Osteocyte (in vitro differentiated cells): ENCODE data around the gene CHRM4. TPM values are rescaled to one million over a fixed set of nuclear protein-coding genes. Genes with fewer than 3 reads are reported as not detected.

Source experiments
- DNase-seq: peaks from one replicate; pipeline ENCODE4 v3.0.0; 2021; ENCODE audit warnings: mixed read lengths; ENCODE audit not compliant: unreplicated experiment; ENCODE audit errors: extremely low spot score
- H3K27ac Mint-ChIP-seq: one replicate; pipeline ENCODE4 v1.8.0; 2021; ENCODE audit warnings: mild to moderate bottlenecking, mixed read lengths; ENCODE audit not compliant: unreplicated experiment
- H3K27me3 Mint-ChIP-seq: one replicate; pipeline ENCODE4 v1.8.0; 2021; ENCODE audit warnings: mixed read lengths; ENCODE audit not compliant: unreplicated experiment
- H3K36me3 Mint-ChIP-seq: one replicate; pipeline ENCODE4 v1.8.0; 2021; ENCODE audit warnings: mixed read lengths; ENCODE audit not compliant: unreplicated experiment
- H3K4me1 Mint-ChIP-seq: one replicate; pipeline ENCODE4 v1.8.0; 2021; ENCODE audit warnings: mixed read lengths; ENCODE audit not compliant: unreplicated experiment
- H3K4me3 Mint-ChIP-seq: one replicate; pipeline ENCODE4 v1.8.0; 2021; ENCODE audit warnings: mild to moderate bottlenecking, moderate library complexity, mixed read lengths; ENCODE audit not compliant: unreplicated experiment
- H3K9me3 Mint-ChIP-seq: one replicate; pipeline ENCODE4 v1.8.0; 2021; ENCODE audit warnings: mixed read lengths; ENCODE audit not compliant: unreplicated experiment
- total RNA-seq: library from RNA; stranded (reverse); gene quantifications from 2 replicates; pipeline ENCODE4 v1.2.1, GENCODE V29; 2021
- TF ChIP-seq, protein P1 (sequence below): fragments of 200-600 bp; sonication (generic); IDR thresholded peaks from 2 replicates; pipeline ENCODE4 v1.5.0; 2021; ENCODE audit warnings: antibody characterized with exemption, mild to moderate bottlenecking, moderate library complexity

CHRM4 gene
- total RNA-seq, 1 donor from 2014 or later = 0.21 TPM

DNA sequence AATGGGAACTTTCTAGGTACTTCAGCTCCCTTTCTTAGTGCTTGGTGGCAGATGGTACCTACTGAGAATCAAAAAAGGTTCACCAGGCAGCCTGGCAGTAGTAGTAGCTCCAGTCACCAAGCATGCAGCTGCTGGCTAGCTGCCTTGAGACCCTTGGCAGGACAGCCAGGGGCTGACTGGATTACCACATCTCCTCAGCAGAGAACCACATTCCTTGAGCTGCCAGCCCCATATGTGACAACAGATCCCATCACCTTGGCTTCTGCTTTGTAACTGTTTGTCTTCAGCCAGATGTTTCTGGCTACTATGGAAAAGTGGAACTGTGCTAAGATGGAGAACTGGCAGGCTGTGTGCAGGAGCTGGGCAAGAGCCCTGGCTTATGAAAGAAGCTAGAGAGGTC, 39.6 kb upstream of the CHRM4 start:
- H3K27me3 Mint-ChIP-seq = no peaks in the 10 kb centered on the region
- H3K36me3 Mint-ChIP-seq = peaks cover 21% of the 10 kb centered on the region
- TF ChIP-seq, protein P1, sequence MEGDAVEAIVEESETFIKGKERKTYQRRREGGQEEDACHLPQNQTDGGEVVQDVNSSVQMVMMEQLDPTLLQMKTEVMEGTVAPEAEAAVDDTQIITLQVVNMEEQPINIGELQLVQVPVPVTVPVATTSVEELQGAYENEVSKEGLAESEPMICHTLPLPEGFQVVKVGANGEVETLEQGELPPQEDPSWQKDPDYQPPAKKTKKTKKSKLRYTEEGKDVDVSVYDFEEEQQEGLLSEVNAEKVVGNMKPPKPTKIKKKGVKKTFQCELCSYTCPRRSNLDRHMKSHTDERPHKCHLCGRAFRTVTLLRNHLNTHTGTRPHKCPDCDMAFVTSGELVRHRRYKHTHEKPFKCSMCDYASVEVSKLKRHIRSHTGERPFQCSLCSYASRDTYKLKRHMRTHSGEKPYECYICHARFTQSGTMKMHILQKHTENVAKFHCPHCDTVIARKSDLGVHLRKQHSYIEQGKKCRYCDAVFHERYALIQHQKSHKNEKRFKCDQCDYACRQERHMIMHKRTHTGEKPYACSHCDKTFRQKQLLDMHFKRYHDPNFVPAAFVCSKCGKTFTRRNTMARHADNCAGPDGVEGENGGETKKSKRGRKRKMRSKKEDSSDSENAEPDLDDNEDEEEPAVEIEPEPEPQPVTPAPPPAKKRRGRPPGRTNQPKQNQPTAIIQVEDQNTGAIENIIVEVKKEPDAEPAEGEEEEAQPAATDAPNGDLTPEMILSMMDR = no peak
- no peaks in the 10 kb centered on the region for H3K9me3 Mint-ChIP-seq
- H3K4me1 Mint-ChIP-seq = peaks cover 7% of the 10 kb centered on the region
- DNase-seq = no peak
- no peak overlapping the region for H3K27ac Mint-ChIP-seq
- H3K4me3 Mint-ChIP-seq = no peak overlapping the region

DNA sequence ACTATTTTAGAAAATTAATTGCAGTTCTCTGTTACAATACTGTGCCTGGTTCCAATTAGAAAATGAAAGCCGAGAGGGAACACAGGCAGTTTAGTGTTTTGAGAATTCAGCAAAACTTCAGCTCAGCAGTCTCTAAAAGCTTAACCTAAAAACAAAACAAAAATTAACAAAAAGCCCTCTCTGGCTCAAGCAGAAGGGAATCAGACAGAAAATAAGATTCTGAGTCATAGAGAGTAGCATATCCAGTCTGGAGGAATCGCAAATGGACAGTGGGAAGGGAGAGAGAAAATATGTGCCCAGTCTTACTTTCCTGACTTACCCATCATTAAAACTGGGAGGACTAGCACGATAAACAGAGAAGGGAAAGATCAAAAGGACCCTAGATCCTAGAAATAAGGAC, 38.1 kb upstream of the CHRM4 start:
- peaks cover 21% of the 10 kb centered on the region for H3K36me3 Mint-ChIP-seq
- peak overlapping the region; percentile 72 for H3K27ac Mint-ChIP-seq
- TF ChIP-seq, protein P1 = no peak
- H3K9me3 Mint-ChIP-seq = no peaks in the 10 kb centered on the region
- no peak overlapping the region for H3K4me3 Mint-ChIP-seq
- no peak for DNase-seq
- H3K4me1 Mint-ChIP-seq = peaks cover 7% of the 10 kb centered on the region
- H3K27me3 Mint-ChIP-seq = no peaks in the 10 kb centered on the region

GRCh38 chr11:46427364-46427763, 35.8 kb upstream of the CHRM4 start:
- Mint-ChIP-seq H3K4me1 (peaks cover 7% of the 10 kb centered on the region), H3K4me3 (no peak overlapping the region), H3K9me3 (no peaks in the 10 kb centered on the region), H3K27me3 (no peaks in the 10 kb centered on the region), H3K36me3 (peaks cover 19% of the 10 kb centered on the region), H3K27ac (no peak overlapping the region)
- no peak for DNase-seq
- TF ChIP-seq, protein P1 = no peak

DNA sequence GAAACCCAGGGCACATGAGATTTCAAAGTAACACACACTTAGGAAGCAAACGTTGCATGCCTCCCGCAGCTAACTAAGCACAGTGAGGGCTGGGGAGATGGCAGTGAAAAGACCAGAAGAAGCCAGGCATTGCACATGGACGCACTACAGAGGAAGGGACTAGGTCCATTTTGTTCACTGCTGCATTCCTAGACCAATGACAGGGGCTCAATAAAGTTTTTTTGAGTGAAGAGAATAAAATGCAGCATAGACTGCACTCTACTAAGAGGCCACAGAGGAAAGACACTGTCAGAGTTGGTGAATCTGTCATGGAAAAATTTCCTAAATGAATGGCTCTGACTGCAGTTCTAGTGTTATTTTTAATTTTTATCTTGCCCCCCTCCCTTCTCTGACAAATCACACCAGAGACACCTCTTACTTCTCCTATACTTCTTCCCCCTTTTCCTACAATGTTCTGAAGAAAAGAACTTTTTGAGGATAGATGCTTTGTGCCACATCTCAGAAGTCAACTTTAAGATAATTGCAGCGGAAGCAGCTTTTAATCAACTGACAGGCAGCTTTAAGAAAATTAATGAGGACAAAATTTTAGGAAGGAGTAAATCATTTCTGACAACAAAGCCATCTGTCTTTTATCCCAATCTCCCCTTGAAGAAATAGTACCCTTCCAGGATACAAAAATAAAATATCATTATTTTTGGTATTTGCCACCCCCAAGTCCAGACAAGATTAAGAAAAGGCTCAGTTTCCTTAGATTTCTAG, 34.8 kb upstream of the CHRM4 start:
- Mint-ChIP-seq H3K4me1 (peaks cover 7% of the 10 kb centered on the region), H3K27me3 (no peaks in the 10 kb centered on the region), H3K27ac (no peak overlapping the region), H3K9me3 (no peaks in the 10 kb centered on the region), H3K36me3 (peaks cover 20% of the 10 kb centered on the region), H3K4me3 (no peak overlapping the region)
- DNase-seq = no peak
- TF ChIP-seq, protein P1 = no peak

DNA sequence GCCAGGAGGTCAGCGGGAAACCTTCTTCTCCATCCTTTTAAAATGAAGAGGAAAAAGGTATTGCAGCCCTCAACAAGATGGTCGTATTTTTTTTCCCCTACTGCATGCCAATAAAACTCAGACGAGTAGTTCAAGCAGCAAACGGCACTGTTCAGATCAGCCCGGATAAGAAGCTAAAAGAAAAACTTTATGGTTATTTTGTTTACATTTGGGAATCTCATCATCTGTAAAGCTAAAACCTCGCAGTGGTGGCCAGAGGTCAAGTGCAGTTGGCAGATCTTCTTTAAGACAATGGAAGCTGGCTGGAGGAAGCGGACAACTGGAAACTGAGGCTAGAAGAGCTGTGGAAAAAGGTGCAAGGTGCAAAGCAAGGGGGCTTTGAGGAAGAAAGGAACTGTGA, 31.0 kb upstream of the CHRM4 start:
- H3K9me3 Mint-ChIP-seq = no peaks in the 10 kb centered on the region
- H3K36me3 Mint-ChIP-seq = peaks cover 19% of the 10 kb centered on the region
- no peak overlapping the region for H3K4me3 Mint-ChIP-seq
- no peaks in the 10 kb centered on the region for H3K27me3 Mint-ChIP-seq
- DNase-seq = peak; percentile 10
- TF ChIP-seq, protein P1 = no peak
- H3K27ac Mint-ChIP-seq = no peak overlapping the region
- no peaks in the 10 kb centered on the region for H3K4me1 Mint-ChIP-seq
